ENCODE results near the gene WDR5. TPM values are rescaled to one million over a fixed set of nuclear protein-coding genes. Genes with fewer than 3 reads are reported as not detected.
"Not testable (repeated sequence)": the region's sequence is repeated elsewhere in the genome, so short reads cannot be mapped to it uniquely, and the experiment has no call there.

The WDR5 gene
- polyA plus RNA-seq, 1 of the 3 experiments (the other 2 are of a cell fraction), result 36.6 TPM

- POLR2A ChIA-PET, result no interaction called here
- Histone ChIP-seq H2AFZ (ENCODE audit: low read depth) (no peak overlapping the region), H3K4me2 (no peak overlapping the region), H3K79me2 (ENCODE audit: insufficient read depth) (no peaks in the 10 kb centered on the region), H3F3A (replicated peaks; ENCODE audit: insufficient read depth) (no peaks in the 10 kb centered on the region), H3K27ac (ENCODE audit: low read depth in 2 of 2, low read length in 1 of 2) (no peak overlapping the region), H3K4me1 (ENCODE audit: control insufficient read depth in 1 of 2, insufficient read depth in 2 of 2, low read depth in 1 of 2, low read length in 1 of 2) (no peaks in the 10 kb centered on the region), H3K9me2 (no peaks in the 10 kb centered on the region), H3K36me3 (replicated peaks in 1 of 2; ENCODE audit: control insufficient read depth in 1 of 2, insufficient read depth in 2 of 2, low read length in 1 of 2) (no peaks in the 10 kb centered on the region), H4K20me1 (ENCODE audit: insufficient read depth) (no peaks in the 10 kb centered on the region), H3K27me3 (ENCODE audit: insufficient read depth) (no peaks in the 10 kb centered on the region), H3K9me3 (no peaks in the 10 kb centered on the region), H3K9ac (no peak overlapping the region), H3K4me3 (ENCODE audit: low read depth in 2 of 2, low read length in 1 of 2) (no peak overlapping the region)
- CTCF ChIA-PET, result no interaction called here
- TF ChIP-seq SIN3A (IDR thresholded peaks at IDR 0.05; ENCODE audit: borderline replicate concordance, low read depth, low read length) (no peak), MAX (IDR thresholded peaks at IDR 0.05; ENCODE audit: low read depth) (no peak), RFX5 (IDR thresholded peaks at IDR 0.05; ENCODE audit: low read length) (no peak), RAD21 (IDR thresholded peaks at IDR 0.05; ENCODE audit: low read length) (no peak), FOXM1 (IDR thresholded peaks at IDR 0.05; ENCODE audit: low read depth) (no peak), CTCF (IDR thresholded peaks at IDR 0.05) (no peak), USF1 (IDR thresholded peaks at IDR 0.05; ENCODE audit: borderline replicate concordance, low read depth) (no peak), FOXJ3 (CRISPR knock-in tag; IDR thresholded peaks at IDR 0.05) (no peak), EZH2phosphoT487 (IDR thresholded peaks at IDR 0.05; ENCODE audit: borderline replicate concordance, low read depth) (no peak), ZBTB33 (IDR thresholded peaks at IDR 0.05; ENCODE audit: borderline replicate concordance, low read depth) (no peak), RXRA (IDR thresholded peaks at IDR 0.05; ENCODE audit: borderline replicate concordance, low read depth) (no peak)
- DNase-seq, result no peak
- WGBS (ENCODE audit: low lambda C conversion rate), result 85% methylated on average over 6 of the region's 6 CpGs
Observed at GRCh38 chr9:134112561-134112960, 23.3 kb upstream of the WDR5 start.

- H4K20me1 ChIP-seq (ENCODE audit: insufficient read depth); H3K4me3 ChIP-seq (ENCODE audit: low read depth in 2 of 2, low read length in 1 of 2); H3K4me2 ChIP-seq; DNase-seq; CTCF ChIA-PET; H3K9ac ChIP-seq; H3K27ac ChIP-seq (ENCODE audit: low read depth in 2 of 2, low read length in 1 of 2); H2AFZ ChIP-seq (ENCODE audit: low read depth); H3K4me1 ChIP-seq (ENCODE audit: control insufficient read depth in 1 of 2, insufficient read depth in 2 of 2, low read depth in 1 of 2, low read length in 1 of 2); H3K9me3 ChIP-seq; H3K36me3 ChIP-seq (replicated peaks in 1 of 2; ENCODE audit: control insufficient read depth in 1 of 2, insufficient read depth in 2 of 2, low read length in 1 of 2); H3F3A ChIP-seq (replicated peaks; ENCODE audit: insufficient read depth); H3K27me3 ChIP-seq (ENCODE audit: insufficient read depth); H3K79me2 ChIP-seq (ENCODE audit: insufficient read depth); POLR2A ChIA-PET; H3K9me2 ChIP-seq: not testable (repeated sequence)
- 96% methylated on average over 14 of the region's 26 CpGs for WGBS (ENCODE audit: low lambda C conversion rate)
Observed at GRCh38 chr9:134118972-134119371, 16.9 kb upstream of the WDR5 start.
